Fibroblast of pulmonary artery (primary cell): ENCODE measurements around the gene ESYT3.
A peak's percentile ranks its signal among the peaks of the same experiment; 100 is the strongest.

ENCODE experiments used
- DNase-seq: peaks from one replicate; pipeline ENCODE4 v3.0.0-alpha.2; 2010; ENCODE audit warnings: low read depth
- H3K4me3 ChIP-seq: replicated peaks from 2 replicates; pipeline ENCODE4 v1.5.1; 2011; ENCODE audit warnings: low read depth, mild to moderate bottlenecking, control low read depth, low read length, moderate library complexity
- TF ChIP-seq, protein P1 (sequence below): IDR thresholded peaks from 2 replicates; pipeline ENCODE4 v1.5.1; 2011; ENCODE audit warnings: mild to moderate bottlenecking, control low read depth, low read length, inconsistent platforms; ENCODE audit errors: missing control alignments

ESYT3 gene

GRCh38 chr3:138437281-138437680, 2.9 kb downstream of the ESYT3 start:
- TF ChIP-seq, protein P1, sequence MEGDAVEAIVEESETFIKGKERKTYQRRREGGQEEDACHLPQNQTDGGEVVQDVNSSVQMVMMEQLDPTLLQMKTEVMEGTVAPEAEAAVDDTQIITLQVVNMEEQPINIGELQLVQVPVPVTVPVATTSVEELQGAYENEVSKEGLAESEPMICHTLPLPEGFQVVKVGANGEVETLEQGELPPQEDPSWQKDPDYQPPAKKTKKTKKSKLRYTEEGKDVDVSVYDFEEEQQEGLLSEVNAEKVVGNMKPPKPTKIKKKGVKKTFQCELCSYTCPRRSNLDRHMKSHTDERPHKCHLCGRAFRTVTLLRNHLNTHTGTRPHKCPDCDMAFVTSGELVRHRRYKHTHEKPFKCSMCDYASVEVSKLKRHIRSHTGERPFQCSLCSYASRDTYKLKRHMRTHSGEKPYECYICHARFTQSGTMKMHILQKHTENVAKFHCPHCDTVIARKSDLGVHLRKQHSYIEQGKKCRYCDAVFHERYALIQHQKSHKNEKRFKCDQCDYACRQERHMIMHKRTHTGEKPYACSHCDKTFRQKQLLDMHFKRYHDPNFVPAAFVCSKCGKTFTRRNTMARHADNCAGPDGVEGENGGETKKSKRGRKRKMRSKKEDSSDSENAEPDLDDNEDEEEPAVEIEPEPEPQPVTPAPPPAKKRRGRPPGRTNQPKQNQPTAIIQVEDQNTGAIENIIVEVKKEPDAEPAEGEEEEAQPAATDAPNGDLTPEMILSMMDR, result no peak
- H3K4me3 ChIP-seq, result no peak overlapping the region
- no peak for DNase-seq

- DNase-seq, result no peak
Observed at GRCh38 chr3:138438896-138439295, 4.5 kb downstream of the ESYT3 start.

DNA sequence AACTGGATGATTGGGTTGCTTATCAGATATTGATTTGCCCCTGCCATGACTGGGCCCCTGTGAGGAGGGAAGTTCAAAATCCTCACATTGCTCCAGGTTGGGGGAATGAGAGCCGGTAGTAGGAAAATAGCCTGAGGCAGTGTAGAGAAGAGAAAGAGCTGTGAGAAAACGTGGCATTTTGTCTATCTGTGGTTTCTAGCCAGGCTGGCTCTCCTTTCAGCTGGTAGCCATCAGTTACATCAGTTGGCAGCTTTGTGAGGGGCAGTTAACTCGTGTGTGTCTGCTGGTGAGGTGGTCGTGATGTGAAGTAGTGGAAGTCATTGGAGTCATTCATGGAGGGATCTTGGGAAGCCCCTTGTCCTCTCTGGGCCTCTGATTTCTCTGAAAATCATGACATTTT, 5.2 kb downstream of the ESYT3 start:
- no peak for DNase-seq
- H3K4me3 ChIP-seq, result no peak overlapping the region
- TF ChIP-seq, protein P1, result no peak

More at GRCh38 chr3:138438896-138439295, 4.5 kb downstream of the ESYT3 start:
- H3K4me3 ChIP-seq, result no peak overlapping the region
- TF ChIP-seq, protein P1, result no peak

DNA sequence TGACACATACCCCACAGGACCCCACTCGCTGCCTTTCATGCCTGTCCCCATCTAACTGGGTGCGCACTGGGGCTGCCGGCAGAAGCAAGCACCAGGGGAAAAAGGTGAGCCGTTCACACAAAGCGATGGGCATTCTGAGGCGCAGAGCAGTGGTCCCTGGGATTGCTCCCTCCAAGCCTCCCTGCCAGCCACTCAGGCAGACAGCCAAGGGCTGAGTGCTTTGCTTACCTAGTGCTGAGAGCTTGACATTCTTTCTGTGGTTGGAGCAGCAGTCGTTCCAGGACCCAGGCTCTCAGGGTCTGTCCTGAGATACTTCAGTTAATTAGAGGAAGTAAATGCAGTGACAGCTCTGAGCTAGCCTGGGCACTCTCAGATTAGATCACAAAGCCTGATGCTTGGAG, 5.7 kb downstream of the ESYT3 start:
- DNase-seq, result no peak
- TF ChIP-seq, protein P1, result no peak
- H3K4me3 ChIP-seq, result no peak overlapping the region

- TF ChIP-seq, protein P1, result no peak
- DNase-seq, result peak; percentile 36
Observed at GRCh38 chr3:138440596-138440995, 6.2 kb downstream of the ESYT3 start.

DNA sequence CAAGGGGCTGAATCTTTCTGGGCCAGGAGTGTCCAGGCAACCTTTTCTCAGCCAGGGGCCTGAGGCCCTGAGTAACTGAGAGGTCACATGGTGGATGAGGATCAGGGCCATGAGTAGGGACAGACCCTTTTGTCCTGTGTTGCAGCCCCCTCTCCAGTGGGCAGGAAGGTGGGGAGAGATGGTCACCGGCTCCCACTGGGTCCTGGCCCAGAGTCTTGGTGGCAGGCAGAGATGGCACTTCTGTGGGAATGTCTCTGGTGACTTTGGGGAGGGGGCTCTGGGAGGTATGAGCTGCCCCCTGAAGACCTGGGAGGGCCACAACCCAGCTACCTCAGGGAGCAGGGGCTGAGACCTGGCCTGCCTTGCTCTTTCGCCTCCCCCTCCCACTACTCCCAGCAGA, 6.8 kb downstream of the ESYT3 start:
- TF ChIP-seq, protein P1, result no peak
- no peak for DNase-seq
- no peak overlapping the region for H3K4me3 ChIP-seq

More at GRCh38 chr3:138440596-138440995, 6.2 kb downstream of the ESYT3 start:
- H3K4me3 ChIP-seq, result no peak overlapping the region

DNA sequence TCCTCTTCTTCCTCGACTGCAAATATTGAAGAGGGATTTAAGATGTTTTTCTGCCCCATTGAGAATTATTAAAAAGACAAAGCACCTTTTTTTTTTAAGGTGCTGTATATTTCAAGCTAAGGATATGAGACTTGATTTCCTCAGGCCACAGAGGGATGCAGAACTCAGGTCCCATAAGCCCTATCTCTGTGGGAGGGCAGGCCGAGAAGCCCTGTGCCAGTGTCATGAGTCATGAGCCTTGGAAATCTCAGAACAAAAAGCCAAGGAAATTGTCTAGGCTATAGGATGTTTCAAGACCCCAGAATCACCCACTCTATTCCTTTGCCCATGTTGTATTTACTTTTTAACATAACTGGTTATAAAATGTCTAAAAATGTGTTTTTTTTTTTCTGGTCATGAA, 7.3 kb downstream of the ESYT3 start:
- no peak overlapping the region for H3K4me3 ChIP-seq
- TF ChIP-seq, protein P1, result no peak
- peak; percentile 39 for DNase-seq
